ENCODE data around the gene CCDC141.
A peak's percentile ranks its signal among the peaks of the same experiment; 100 is the strongest.
"Not testable (repeated sequence)": the region's sequence is repeated elsewhere in the genome, so short reads cannot be mapped to it uniquely, and the experiment has no call there.

Gene CCDC141

GRCh38 chr2:179036353-179036905 is 13.5 kb downstream of the CCDC141 start:
- DNase-seq (ENCODE audit: low read depth, low spot score): no peak

- DNase-seq (ENCODE audit: low read depth, low spot score): peak; percentile 28
These were observed 18.1 kb downstream of the CCDC141 start for GRCh38 chr2:179031731-179032408.

- DNase-seq (ENCODE audit: low read depth, low spot score): no peak
These were observed 25.5 kb downstream of the CCDC141 start for GRCh38 chr2:179024445-179024844.

GRCh38 chr2:179022685-179023084 is 27.3 kb downstream of the CCDC141 start:
- DNase-seq (ENCODE audit: low read depth, low spot score): no peak

- DNase-seq (ENCODE audit: low read depth, low spot score): no peak
These were observed 28.7 kb downstream of the CCDC141 start for GRCh38 chr2:179021258-179021657.

- DNase-seq (ENCODE audit: low read depth, low spot score): no peak
These were observed 29.7 kb downstream of the CCDC141 start for GRCh38 chr2:179020156-179020750.

- DNase-seq (ENCODE audit: low read depth, low spot score): no peak
These were observed 30.7 kb downstream of the CCDC141 start for GRCh38 chr2:179019260-179019659.

- DNase-seq (ENCODE audit: low read depth, low spot score): no peak
These were observed 32.1 kb downstream of the CCDC141 start for GRCh38 chr2:179017773-179018357.

- not testable (repeated sequence) for DNase-seq (ENCODE audit: low read depth, low spot score)
These were observed 35.7 kb downstream of the CCDC141 start for GRCh38 chr2:179014189-179014588.

GRCh38 chr2:179005976-179006375 is 44.0 kb downstream of the CCDC141 start:
- no peak for DNase-seq (ENCODE audit: low read depth, low spot score)

GRCh38 chr2:178999476-178999875 is 50.5 kb downstream of the CCDC141 start:
- DNase-seq (ENCODE audit: low read depth, low spot score): no peak

- no peak for DNase-seq (ENCODE audit: low read depth, low spot score)
These were observed 51.4 kb downstream of the CCDC141 start for GRCh38 chr2:178998539-178998938.

GRCh38 chr2:178997477-178997876 is 52.5 kb downstream of the CCDC141 start:
- no peak for DNase-seq (ENCODE audit: low read depth, low spot score)

GRCh38 chr2:178997067-178997466 is 52.9 kb downstream of the CCDC141 start:
- DNase-seq (ENCODE audit: low read depth, low spot score): no peak

- no peak for DNase-seq (ENCODE audit: low read depth, low spot score)
These were observed 55.7 kb downstream of the CCDC141 start for GRCh38 chr2:178994264-178994663.

- no peak for DNase-seq (ENCODE audit: low read depth, low spot score)
These were observed 56.1 kb downstream of the CCDC141 start for GRCh38 chr2:178993788-178994187.

GRCh38 chr2:178992719-178993118 is 57.2 kb downstream of the CCDC141 start:
- not testable (repeated sequence) for DNase-seq (ENCODE audit: low read depth, low spot score)

GRCh38 chr2:178990533-178991241 is 59.2 kb downstream of the CCDC141 start:
- DNase-seq (ENCODE audit: low read depth, low spot score): no peak

GRCh38 chr2:178989424-178989823 is 60.5 kb downstream of the CCDC141 start:
- not testable (repeated sequence) for DNase-seq (ENCODE audit: low read depth, low spot score)

GRCh38 chr2:178982652-178983051 is 67.3 kb downstream of the CCDC141 start:
- DNase-seq (ENCODE audit: low read depth, low spot score): not testable (repeated sequence)

- no peak for DNase-seq (ENCODE audit: low read depth, low spot score)
These were observed 69.1 kb downstream of the CCDC141 start for GRCh38 chr2:178980815-178981214.

- no peak for DNase-seq (ENCODE audit: low read depth, low spot score)
These were observed 71.3 kb downstream of the CCDC141 start for GRCh38 chr2:178978667-178979066.

Measured in smooth muscle cell of the brain vasculature (primary cell).